ENCODE data around the gene PNO1. TPM values are rescaled to one million over a fixed set of nuclear protein-coding genes. Genes with fewer than 3 reads are reported as not detected.

The PNO1 gene
- total and polyA plus RNA-seq, 12 donors = 6.0 to 25.5 (median 14.8) TPM

GRCh38 chr2:68193787-68194372 is 36.2 kb downstream of the PNO1 start:
- Histone ChIP-seq H3K36me3 (replicated peaks in 1 of 2) (no peaks in the 10 kb centered on the region), H3K4me3 (no peak overlapping the region), H3K27me3 (no peaks in the 10 kb centered on the region), H3K4me1 (replicated peaks in 1 of 2) (peaks cover 35 to 70% of the 10 kb centered on the region in 2 donors), H3K9me3 (replicated peaks in 1 of 3) (no peaks in the 10 kb centered on the region), H3K27ac (peak overlapping the region in 3 of 5 donors; percentile 7 to 67 (median 36))
- intact Hi-C loops (cut with DNase I) = no loop called here
- WGBS, 4 donors = 51 to 52% (median 52%) methylated on average over 4 of the region's 4 CpGs
- TF ChIP-seq CTCF (IDR thresholded peaks at IDR 0.05) = no peak
- TF ChIP-seq POLR2A (IDR thresholded peaks at IDR 0.05) = no peak
- DNase-seq = no peak

- Histone ChIP-seq H3K27me3 (no peaks in the 10 kb centered on the region), H3K4me3 (no peak overlapping the region), H3K27ac (peak overlapping the region in 3 of 5 donors; percentile 34 to 67 (median 55)), H3K9me3 (replicated peaks in 1 of 3) (no peaks in the 10 kb centered on the region), H3K36me3 (replicated peaks in 1 of 2) (no peaks in the 10 kb centered on the region), H3K4me1 (replicated peaks in 1 of 2) (peaks cover 35 to 70% of the 10 kb centered on the region in 2 donors)
- TF ChIP-seq CTCF (IDR thresholded peaks at IDR 0.05) = no peak
- no peak for TF ChIP-seq POLR2A (IDR thresholded peaks at IDR 0.05)
- intact Hi-C loops (cut with DNase I) = no loop called here
- DNase-seq = peak in 3 of 7 donors; percentile 15 to 38 (median 18)
These were observed 37.4 kb downstream of the PNO1 start for GRCh38 chr2:68195096-68195495.

GRCh38 chr2:68196120-68196716 is 38.5 kb downstream of the PNO1 start:
- peak in 5 of 7 donors; percentile 40 to 72 (median 47) for DNase-seq
- Histone ChIP-seq H3K9me3 (replicated peaks in 1 of 3) (no peaks in the 10 kb centered on the region), H3K27me3 (no peaks in the 10 kb centered on the region), H3K4me3 (no peak overlapping the region), H3K4me1 (replicated peaks in 1 of 2) (peaks cover 35 to 75% of the 10 kb centered on the region in 2 donors), H3K36me3 (replicated peaks in 1 of 2) (no peaks in the 10 kb centered on the region), H3K27ac (peak overlapping the region in 2 of 5 donors; percentile 34 to 67)
- intact Hi-C loops (cut with DNase I) = no loop called here
- TF ChIP-seq POLR2A (IDR thresholded peaks at IDR 0.05) (no peak), CTCF (IDR thresholded peaks at IDR 0.05) (peak in 5 of 6 experiments; percentile 60 to 82 (median 63))
- WGBS, 4 donors = 41 to 91% (median 56%) methylated on average over 4 of the region's 4 CpGs

- no peak overlapping the region for H3K4me3 ChIP-seq
- no peaks in the 10 kb centered on the region for H3K9me3 ChIP-seq (replicated peaks in 1 of 3)
- intact Hi-C loops (cut with DNase I) = no loop called here
- H3K27ac ChIP-seq = peak overlapping the region in 1 of 5 donors; percentile 17
- peaks cover 24 to 62% of the 10 kb centered on the region in 2 donors for H3K4me1 ChIP-seq (replicated peaks in 1 of 2)
- no peaks in the 10 kb centered on the region for H3K36me3 ChIP-seq (replicated peaks in 1 of 2)
- DNase-seq = no peak
- 65 to 71% (median 66%) methylated on average over 4 of the region's 4 CpGs for WGBS, 4 donors
- TF ChIP-seq POLR2A (IDR thresholded peaks at IDR 0.05) (no peak), CTCF (IDR thresholded peaks at IDR 0.05) (no peak)
- no peaks in the 10 kb centered on the region for H3K27me3 ChIP-seq
These were observed 42.6 kb downstream of the PNO1 start for GRCh38 chr2:68200157-68200787.

Data from adrenal gland (tissue), 12 donors.